ENCODE data around the gene GEN1.

DNA sequence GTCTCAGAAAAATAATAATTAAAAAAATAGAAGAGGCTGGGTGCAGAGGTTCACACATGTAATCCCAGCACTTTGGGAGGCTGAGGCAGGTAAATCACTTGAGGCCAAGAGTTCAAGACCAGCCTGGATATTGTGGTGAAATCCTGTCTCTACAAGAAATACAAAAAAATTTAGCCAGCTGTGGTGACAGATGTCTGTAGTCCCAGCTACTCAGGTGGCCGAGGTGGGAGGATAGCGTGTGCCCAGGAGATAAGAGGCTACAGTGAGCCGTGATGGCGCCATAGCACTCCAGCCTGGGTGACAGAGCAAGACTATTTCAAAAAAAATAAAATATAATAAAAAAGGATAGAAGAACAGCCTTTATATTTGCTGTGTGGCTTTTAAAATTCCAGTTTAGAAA is 36.3 kb upstream of the GEN1 start:
- TF ChIP-seq CTCF (IDR thresholded peaks at IDR 0.05) (no peak), POLR2A (IDR thresholded peaks at IDR 0.05) (no peak)
